ENCODE measurements around the gene CD109. TPM values are rescaled to one million over a fixed set of nuclear protein-coding genes. Genes with fewer than 3 reads are reported as not detected.

The CD109 gene
- total and polyA plus RNA-seq, 10 of the 15 experiments (the other 5 are each of a cell fraction or from before 2014, with no cell fraction given), result 0.27 to 4.4 (median 2.1) TPM

GRCh38 chr6:73712535-73713173, 16.7 kb downstream of the CD109 start (continued):
- TF ChIP-seq E2F4 (IDR thresholded peaks at IDR 0.05; ENCODE audit: low read depth, low read length), result no peak
- no peak for TF ChIP-seq BACH1 (IDR thresholded peaks at IDR 0.05; ENCODE audit: borderline replicate concordance)
- no peak for TF ChIP-seq USF2 (IDR thresholded peaks at IDR 0.05; ENCODE audit: borderline replicate concordance, low read depth, low read length)
- TF ChIP-seq NRF1 (conservative IDR thresholded peaks at IDR 0.05; ENCODE audit: low read depth, low read length), result no peak
- TF ChIP-seq BCLAF1 (IDR thresholded peaks at IDR 0.05), result no peak
- TF ChIP-seq SP1 (IDR thresholded peaks at IDR 0.05; ENCODE audit: low read depth, low read length), result no peak
- no peak for TF ChIP-seq MYC (IDR thresholded peaks at IDR 0.05; ENCODE audit: insufficient read depth, insufficient read length, insufficient replicate concordance, low read length, severe bottlenecking)
- no peak for TF ChIP-seq SUZ12 (IDR thresholded peaks at IDR 0.05; ENCODE audit: unreplicated experiment)
- TF ChIP-seq PAX5 (IDR thresholded peaks at IDR 0.05; ENCODE audit: borderline replicate concordance, low read depth, low read length), result no peak
- TF ChIP-seq NFYB (IDR thresholded peaks at IDR 0.05; ENCODE audit: insufficient read depth, low read depth, low read length), result no peak
